Stimulated activated CD8-positive, alpha-beta memory T cell treated with anti-CD3 and anti-CD28 coated beads, Interleukin-15, amount 100 ng/mL, for 48 hours (primary cell): ENCODE measurements around the gene BTBD9.
"Not testable (repeated sequence)": the region's sequence is repeated elsewhere in the genome, so short reads cannot be mapped to it uniquely, and the experiment has no call there.

Experiments
- DNase-seq, 2 donors: peaks; one replicate each; pipeline ENCODE4 v3.0.0-alpha.2; 2020; ENCODE audit warnings: low read depth in 2 of 2

BTBD9 gene

GRCh38 chr6:38389875-38390274, 249.9 kb downstream of the BTBD9 start:
- no peak for DNase-seq

GRCh38 chr6:38387971-38388370, 251.8 kb downstream of the BTBD9 start:
- no peak for DNase-seq

GRCh38 chr6:38387461-38387860, 252.3 kb downstream of the BTBD9 start:
- DNase-seq: no peak

- no peak for DNase-seq
Measured at GRCh38 chr6:38378801-38379200, 260.9 kb downstream of the BTBD9 start.

GRCh38 chr6:38375937-38376336, 263.8 kb downstream of the BTBD9 start:
- no peak for DNase-seq

- DNase-seq: no peak
Measured at GRCh38 chr6:38375341-38375740, 264.4 kb downstream of the BTBD9 start.

- DNase-seq: no peak
Measured at GRCh38 chr6:38371881-38372280, 267.8 kb downstream of the BTBD9 start.

GRCh38 chr6:38370653-38371601, 268.8 kb downstream of the BTBD9 start:
- DNase-seq: no peak

- no peak for DNase-seq
Measured at GRCh38 chr6:38367231-38367630, 272.5 kb downstream of the BTBD9 start.

- DNase-seq: no peak
Measured at GRCh38 chr6:38366234-38366633, 273.5 kb downstream of the BTBD9 start.

GRCh38 chr6:38364775-38365174, 275.0 kb downstream of the BTBD9 start:
- no peak for DNase-seq

- no peak for DNase-seq
Measured at GRCh38 chr6:38364127-38364526, 275.6 kb downstream of the BTBD9 start.

GRCh38 chr6:38355519-38355918, 284.2 kb downstream of the BTBD9 start:
- DNase-seq: no peak

- DNase-seq: no peak
Measured at GRCh38 chr6:38354905-38355304, 284.8 kb downstream of the BTBD9 start.

GRCh38 chr6:38354037-38354381, 285.7 kb downstream of the BTBD9 start:
- no peak for DNase-seq

GRCh38 chr6:38353310-38354036, 286.3 kb downstream of the BTBD9 start:
- DNase-seq: no peak

- DNase-seq: no peak
Measured at GRCh38 chr6:38352636-38353035, 287.1 kb downstream of the BTBD9 start.

GRCh38 chr6:38350942-38351341, 288.8 kb downstream of the BTBD9 start:
- DNase-seq: no peak

- no peak for DNase-seq
Measured at GRCh38 chr6:38350220-38350619, 289.5 kb downstream of the BTBD9 start.

- DNase-seq: no peak
Measured at GRCh38 chr6:38349795-38350194, 289.9 kb downstream of the BTBD9 start.

GRCh38 chr6:38349221-38349620, 290.5 kb downstream of the BTBD9 start:
- no peak for DNase-seq

GRCh38 chr6:38348371-38348770, 291.4 kb downstream of the BTBD9 start:
- no peak for DNase-seq

- DNase-seq: not testable (repeated sequence)
Measured at GRCh38 chr6:38347829-38348228, 291.9 kb downstream of the BTBD9 start.
